DOHH2 (cell line): ENCODE results near the gene PLPPR3.

ENCODE experiments used
- CTCF ChIP-seq: fragments of 200-600 bp; sonication (generic); IDR thresholded peaks from one replicate; pipeline ENCODE4 v1.5.1; 2014; ENCODE audit warnings: antibody characterized with exemption, mild to moderate bottlenecking, low read depth, low read length; ENCODE audit not compliant: poor library complexity, severe bottlenecking
- EZH2phosphoT487 ChIP-seq: fragments of 200-600 bp; sonication (generic); IDR thresholded peaks from 2 replicates; pipeline ENCODE4 v1.6.1; 2017; ENCODE audit warnings: borderline replicate concordance, mild to moderate bottlenecking, antibody characterized with exemption, low read length, moderate library complexity, mixed read lengths

- TF ChIP-seq CTCF = no peak
- no peak for TF ChIP-seq EZH2phosphoT487
These were observed 22.8 kb upstream of the PLPPR3 start for GRCh38 chr19:844546-844971.
